GM23248 (cell line): ENCODE data around the gene STK25. TPM values are rescaled to one million over a fixed set of nuclear protein-coding genes. Genes with fewer than 3 reads are reported as not detected.

Source experiments
- DNase-seq: peaks from one replicate; pipeline ENCODE4 v3.0.0-alpha.2; 2015
- H2AFZ ChIP-seq: fragments of 200-600 bp; sonication (generic); 2 replicates; pipeline ENCODE4 v1.6.1; 2016; ENCODE audit warnings: antibody characterized with exemption
- H3F3A ChIP-seq: fragments of 200-600 bp; sonication (generic); 2 replicates; pipeline ENCODE4 v1.6.1; 2016; ENCODE audit warnings: mild to moderate bottlenecking, antibody characterized with exemption, mixed run types; ENCODE audit not compliant: insufficient read depth
- H3K27ac ChIP-seq: fragments of 200-600 bp; sonication (generic); 2 replicates; pipeline ENCODE4 v1.5.1; 2016; ENCODE audit warnings: mild to moderate bottlenecking
- H3K27me3 ChIP-seq: fragments of 200-600 bp; sonication (generic); replicated peaks from 2 replicates; pipeline ENCODE4 v1.6.1; 2016; ENCODE audit warnings: mild to moderate bottlenecking; ENCODE audit not compliant: insufficient read depth
- H3K36me3 ChIP-seq: fragments of 200-600 bp; sonication (generic); 2 replicates; pipeline ENCODE4 v1.6.1; 2016; ENCODE audit warnings: low read depth, mild to moderate bottlenecking
- H3K4me1 ChIP-seq: fragments of 200-600 bp; sonication (generic); 2 replicates; pipeline ENCODE4 v1.6.1; 2016; ENCODE audit warnings: mild to moderate bottlenecking; ENCODE audit not compliant: insufficient read depth
- H3K4me2 ChIP-seq: fragments of 200-600 bp; sonication (generic); one replicate; pipeline ENCODE4 v1.6.1; 2016; ENCODE audit warnings: mild to moderate bottlenecking; ENCODE audit not compliant: unreplicated experiment
- H3K4me3 ChIP-seq: fragments of 200-600 bp; sonication (generic); 2 replicates; pipeline ENCODE4 v1.5.1; 2016; ENCODE audit warnings: mild to moderate bottlenecking
- H3K79me2 ChIP-seq: fragments of 200-600 bp; sonication (generic); 2 replicates; pipeline ENCODE4 v1.6.1; 2016; ENCODE audit warnings: mild to moderate bottlenecking; ENCODE audit not compliant: insufficient read depth
- H3K9ac ChIP-seq: fragments of 200-600 bp; sonication (generic); 2 replicates; pipeline ENCODE4 v1.6.1; 2016; ENCODE audit warnings: mild to moderate bottlenecking
- H3K9me2 ChIP-seq: fragments of 200-600 bp; sonication (generic); 2 replicates; pipeline ENCODE4 v1.6.1; 2016; ENCODE audit warnings: mixed run types, mild to moderate bottlenecking, moderate library complexity; ENCODE audit not compliant: insufficient read depth
- H3K9me3 ChIP-seq: fragments of 200-600 bp; sonication (generic); one replicate; pipeline ENCODE4 v1.6.1; 2017; ENCODE audit warnings: low read depth
- H4K20me1 ChIP-seq: fragments of 200-600 bp; sonication (generic); 2 replicates; pipeline ENCODE4 v1.6.0; 2016; ENCODE audit not compliant: insufficient read depth
- EZH2 ChIP-seq: fragments of 200-600 bp; sonication (generic); IDR thresholded peaks from 2 replicates; pipeline ENCODE4 v1.6.1; 2018; ENCODE audit warnings: antibody characterized with exemption, mild to moderate bottlenecking; ENCODE audit not compliant: insufficient read depth, poor library complexity, severe bottlenecking
- EZH2phosphoT487 ChIP-seq: fragments of 200-600 bp; sonication (generic); IDR thresholded peaks from 2 replicates; pipeline ENCODE4 v1.6.1; 2018; ENCODE audit warnings: antibody characterized with exemption, moderate library complexity, mild to moderate bottlenecking, low read depth; ENCODE audit not compliant: insufficient read depth
- WGBS, 2 experiments: methylation state at CpG; one replicate each; pipeline ENCODE4 v1.1.6; 2015 to 2017; ENCODE audit warnings: low lambda C conversion rate in 2 of 2, low coverage in 1 of 2; ENCODE audit errors: missing lambda C conversion rate in 2 of 2; 5-methylcytosine and 5-hydroxymethylcytosine counted together
- in situ Hi-C: fragments of 300-500 bp; cut with MboI; formaldehyde crosslinking; loops from 2 replicates; pipeline ENCODE4 v1.15.0; 2020
- polyA plus RNA-seq: library from polyadenylated mRNA; unstranded; fragments of >200 nt; fragmentation: Nextera tagmentation; extraction: Ambion mirVana; gene quantifications from 2 replicates; pipeline ENCODE4 v1.2.1, GENCODE V29; 2016
- total RNA-seq: library from RNA; depleted of rRNA; stranded (reverse); fragments of >200 nt; shearing (Covaris generic); gene quantifications from 2 replicates; pipeline ENCODE4 v1.2.3, GENCODE V29; 2014

Gene STK25
- total and polyA plus RNA-seq, 2 experiments from 2014 or later: 120 to 239 TPM

DNA sequence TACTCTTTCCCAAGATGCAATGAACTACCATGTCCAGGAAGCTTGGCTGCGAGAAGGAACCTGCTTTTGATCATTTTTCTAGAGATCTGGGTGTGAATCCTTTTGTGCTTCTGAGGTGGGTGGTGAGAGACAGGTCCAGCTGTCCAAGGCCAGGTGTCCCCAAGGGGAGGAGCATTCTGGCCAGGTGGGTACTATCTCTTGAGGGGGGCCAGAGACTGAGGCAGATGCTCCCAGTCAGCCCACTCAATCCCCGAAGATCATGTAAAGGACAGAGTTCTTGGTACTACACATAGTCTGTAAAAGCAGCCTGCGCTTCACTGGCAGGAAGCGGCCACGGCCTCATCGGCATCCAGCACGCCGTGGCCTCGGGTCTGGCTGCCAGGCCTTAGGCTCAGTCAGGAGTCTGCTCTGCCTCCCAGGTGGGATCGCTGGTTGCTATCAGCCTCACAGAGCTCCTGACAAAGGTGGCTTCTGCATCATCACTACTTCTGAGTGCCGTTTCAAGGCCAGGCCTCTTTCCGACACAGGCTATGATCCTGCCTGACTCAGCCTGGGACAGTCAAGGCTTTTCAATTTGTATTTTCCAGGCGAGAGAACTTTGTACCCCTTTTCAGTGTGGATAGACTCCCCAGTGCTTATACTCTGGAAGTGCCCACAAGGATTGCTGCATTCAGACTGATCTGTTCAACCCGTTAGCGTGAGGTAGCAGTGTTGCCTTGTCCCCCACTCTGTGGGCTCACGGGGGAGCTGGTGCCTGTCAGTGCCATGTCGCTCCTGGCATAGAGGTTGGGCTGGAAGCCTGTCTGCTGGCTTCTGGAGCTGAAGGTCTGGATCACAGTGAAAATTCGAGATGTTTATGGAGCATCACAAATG lies 29.1 kb downstream of the STK25 start:
- Histone ChIP-seq H3K4me3 (no peak overlapping the region), H3K27me3 (no peaks in the 10 kb centered on the region), H4K20me1 (no peaks in the 10 kb centered on the region), H2AFZ (no peak overlapping the region), H3K4me1 (no peaks in the 10 kb centered on the region), H3F3A (no peaks in the 10 kb centered on the region), H3K9me3 (no peaks in the 10 kb centered on the region), H3K36me3 (no peaks in the 10 kb centered on the region), H3K27ac (no peak overlapping the region), H3K4me2 (no peak overlapping the region), H3K79me2 (no peaks in the 10 kb centered on the region), H3K9ac (no peak overlapping the region), H3K9me2 (no peaks in the 10 kb centered on the region)
- 93 to 94% methylated on average over 18 of the region's 18 CpGs for WGBS, 2 experiments
- in situ Hi-C loops: no loop called here
- no peak for DNase-seq
- no peak for TF ChIP-seq EZH2phosphoT487
- no peak for TF ChIP-seq EZH2

GRCh38 chr2:241478166-241478565 lies 30.2 kb downstream of the STK25 start:
- no peaks in the 10 kb centered on the region for H3K9me2 ChIP-seq
- no peak for DNase-seq
- no peak overlapping the region for H3K4me3 ChIP-seq
- H3F3A ChIP-seq: no peaks in the 10 kb centered on the region
- no peaks in the 10 kb centered on the region for H3K27me3 ChIP-seq
- H4K20me1 ChIP-seq: no peaks in the 10 kb centered on the region
- H3K36me3 ChIP-seq: no peaks in the 10 kb centered on the region
- 84 to 87% methylated on average over 8 of the region's 8 CpGs for WGBS, 2 experiments
- no peak overlapping the region for H3K27ac ChIP-seq
- no peak overlapping the region for H3K9ac ChIP-seq
- no peak for TF ChIP-seq EZH2
- no peak overlapping the region for H3K4me2 ChIP-seq
- no peaks in the 10 kb centered on the region for H3K9me3 ChIP-seq
- no peak overlapping the region for H2AFZ ChIP-seq
- in situ Hi-C loops: no loop called here
- no peaks in the 10 kb centered on the region for H3K4me1 ChIP-seq
- no peaks in the 10 kb centered on the region for H3K79me2 ChIP-seq

DNA sequence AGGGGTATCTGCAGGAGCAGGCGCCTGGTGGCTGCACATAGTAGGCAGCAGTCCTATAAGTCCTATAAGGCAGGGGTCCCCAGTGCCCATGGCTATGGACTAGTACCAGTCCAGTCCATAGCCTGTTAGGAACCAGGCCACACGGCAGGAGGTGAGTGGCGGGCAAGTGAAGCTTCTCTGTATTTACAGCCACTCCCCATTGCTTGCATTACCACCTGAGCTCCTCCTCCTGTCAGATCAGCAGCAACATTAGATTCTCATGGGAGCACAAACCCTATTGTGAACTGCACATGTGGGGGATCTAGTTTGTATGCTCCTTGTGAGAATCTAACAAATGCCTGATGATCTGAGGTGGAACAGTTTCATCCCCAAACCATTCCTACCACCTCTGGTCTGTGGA lies 33.1 kb downstream of the STK25 start:
- H3F3A ChIP-seq: no peaks in the 10 kb centered on the region
- DNase-seq: no peak
- in situ Hi-C loops: no loop called here
- no peak overlapping the region for H3K4me2 ChIP-seq
- H3K27ac ChIP-seq: no peak overlapping the region
- no peak overlapping the region for H2AFZ ChIP-seq
- H3K9me2 ChIP-seq: no peaks in the 10 kb centered on the region
- H3K9me3 ChIP-seq: no peaks in the 10 kb centered on the region
- no peaks in the 10 kb centered on the region for H3K4me1 ChIP-seq
- H3K36me3 ChIP-seq: no peaks in the 10 kb centered on the region
- H3K79me2 ChIP-seq: no peaks in the 10 kb centered on the region
- H3K27me3 ChIP-seq: no peaks in the 10 kb centered on the region
- H3K9ac ChIP-seq: no peak overlapping the region
- no peak overlapping the region for H3K4me3 ChIP-seq
- WGBS, 2 experiments: 88 to 89% methylated on average over 3 of the region's 3 CpGs
- no peak for TF ChIP-seq EZH2phosphoT487
- TF ChIP-seq EZH2: no peak
- H4K20me1 ChIP-seq: no peaks in the 10 kb centered on the region

DNA sequence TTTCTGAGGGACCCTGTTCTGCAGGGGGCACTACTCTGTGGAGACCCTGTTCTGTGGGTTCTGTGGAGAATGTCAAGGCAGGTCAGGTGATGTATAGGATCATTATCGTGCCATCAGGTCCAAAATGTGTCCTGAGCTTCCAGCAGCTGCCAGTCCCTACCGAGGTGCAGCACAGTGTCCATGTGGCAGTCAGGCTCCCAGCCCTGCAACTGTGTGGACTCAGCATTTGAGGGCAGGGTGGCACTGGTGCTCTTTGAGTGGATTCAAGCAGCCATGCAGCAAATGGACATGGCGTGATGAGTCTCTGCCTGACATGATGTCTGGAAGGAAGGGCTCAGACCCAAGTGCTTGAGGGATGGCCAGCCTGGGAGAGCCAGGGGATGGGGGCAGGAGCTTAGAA lies 35.0 kb downstream of the STK25 start:
- Histone ChIP-seq H3K27me3 (no peaks in the 10 kb centered on the region), H3K27ac (no peak overlapping the region), H3K36me3 (no peaks in the 10 kb centered on the region), H3K4me3 (no peak overlapping the region), H3F3A (no peaks in the 10 kb centered on the region), H3K9ac (no peak overlapping the region), H3K9me2 (no peaks in the 10 kb centered on the region), H4K20me1 (no peaks in the 10 kb centered on the region), H2AFZ (no peak overlapping the region), H3K9me3 (no peaks in the 10 kb centered on the region), H3K4me1 (no peaks in the 10 kb centered on the region), H3K79me2 (no peaks in the 10 kb centered on the region), H3K4me2 (no peak overlapping the region)
- DNase-seq: no peak
- 90 to 100% methylated on average over 3 of the region's 3 CpGs for WGBS, 2 experiments
- TF ChIP-seq EZH2phosphoT487: no peak
- TF ChIP-seq EZH2: no peak
- in situ Hi-C loops: no loop called here
